Kidney (tissue), 14 donors: ENCODE results near the gene MSI2. TPM values are rescaled to one million over a fixed set of nuclear protein-coding genes. Genes with fewer than 3 reads are reported as not detected.
A peak's percentile ranks its signal among the peaks of the same experiment; 100 is the strongest.

Source experiments
- DNase-seq, 5 donors: peaks; one replicate each; pipeline ENCODE4 v3.0.0-alpha.2; 2013 to 2020
- FAIRE-seq: peaks from 2 replicates; lab custom pipeline; 2012; peaks lifted over from hg19 to GRCh38; lab: Jason Lieb, UNC
- H3K27ac ChIP-seq, 2 donors: one replicate each; pipeline ENCODE4 v1.7.0; 2013; ENCODE audit warnings: low read depth in 2 of 2, low read length in 2 of 2, inconsistent platforms in 1 of 2
- H3K27me3 ChIP-seq: one replicate; pipeline ENCODE4 v1.7.1; 2013; ENCODE audit warnings: low read length, inconsistent platforms; ENCODE audit not compliant: control insufficient read depth, insufficient read depth
- H3K36me3 ChIP-seq, 3 donors: one replicate each; pipeline versions ENCODE4 v1.7.0 to v1.7.1; 2013; ENCODE audit warnings: low read length in 3 of 3, control low read depth in 1 of 3, inconsistent platforms in 1 of 3; ENCODE audit not compliant: insufficient read depth in 3 of 3, control insufficient read depth in 2 of 3
- H3K4me1 ChIP-seq, 3 donors: one replicate each; pipeline versions ENCODE4 v1.7.0 to v1.7.1; 2013; ENCODE audit warnings: low read length in 3 of 3, inconsistent platforms in 1 of 3, low read depth in 1 of 3; ENCODE audit not compliant: control insufficient read depth in 2 of 3, insufficient read depth in 2 of 3
- H3K4me3 ChIP-seq, 3 donors: one replicate each; pipeline versions ENCODE4 v1.7.0 to v1.8.1; 2013; ENCODE audit warnings: low read length in 3 of 3, control low read depth in 1 of 3, inconsistent platforms in 1 of 3
- H3K9ac ChIP-seq, 3 donors: one replicate each; pipeline versions ENCODE4 v1.7.0 to v1.7.1; 2013; ENCODE audit warnings: low read length in 3 of 3, control low read depth in 1 of 3, inconsistent platforms in 1 of 3
- H3K9me3 ChIP-seq, 3 donors: one replicate each; pipeline versions ENCODE4 v1.7.0 to v1.7.1; 2013; ENCODE audit warnings: low read length in 3 of 3, control low read depth in 1 of 3, inconsistent platforms in 1 of 3; ENCODE audit not compliant: control insufficient read depth in 2 of 3, insufficient read depth in 1 of 3
- intact Hi-C: fragments of 100-400 bp; cut with DNase I; formaldehyde crosslinking; loops from one replicate; pipeline ENCODE4 v1.11.1; 2022
- polyA plus RNA-seq: library from polyadenylated mRNA; stranded (reverse); fragments of 350-450 nt; fragmentation: Illumina TruSeq; extraction: RNeasy Lipid Tissue Mini Kit (QIAGEN cat#74804); gene quantifications from one replicate; pipeline ENCODE4 v1.2.3, GENCODE V29; 2014; ENCODE audit warnings: low read depth, low replicate concordance; ENCODE audit not compliant: insufficient read depth
- total RNA-seq: library from RNA; stranded (reverse); fragmentation: NEBNext Ultra II Directional; extraction: Animal tissue kit (Norgen Biotek cat#: 25700); gene quantifications from one replicate; pipeline ENCODE4 v1.2.1, GENCODE V29; 2021
- TF ChIP-seq, protein P1 (sequence below): IDR thresholded peaks from 3 replicates; pipeline ENCODE4 v1.5.1; 2012; ENCODE audit warnings: mild to moderate bottlenecking, moderate library complexity, borderline replicate concordance; ENCODE audit not compliant: insufficient read depth; ENCODE audit errors: extremely low read depth
- donor health status: control.
- donor health status: control.
- donor health status: control.
- donor health status: control.
- donor health status: control.
- donor health status: DM: yes; HTN: yes; CAD: no.
- donor health status: Normal renal cell carcinoma (clear cell type).

Gene MSI2
- total and polyA plus RNA-seq, 2 donors from 2014 or later, result 69.2 to 151 TPM

DNA sequence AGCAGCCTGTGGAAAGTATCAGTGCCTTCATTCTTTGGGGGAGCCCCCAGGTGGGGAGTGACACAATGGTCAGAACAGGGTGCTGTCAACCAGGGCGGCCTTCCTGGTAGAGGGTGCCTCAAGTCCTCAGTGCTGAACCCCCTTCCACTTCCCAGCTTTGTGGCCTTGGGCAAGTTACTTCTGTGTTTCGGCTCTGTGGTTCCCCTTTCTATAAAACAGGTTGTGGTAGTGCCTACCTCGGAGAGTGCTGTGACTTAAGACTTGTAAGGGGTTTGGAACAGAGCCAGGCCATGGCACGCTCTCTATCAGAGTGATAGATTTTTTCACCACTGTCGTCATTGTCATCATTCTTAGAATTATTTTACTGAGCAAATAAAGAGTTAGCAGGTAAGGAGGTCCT is 347.7 kb downstream of the MSI2 start:
- peak in 1 of 5 donors; percentile 48 for DNase-seq

DNA sequence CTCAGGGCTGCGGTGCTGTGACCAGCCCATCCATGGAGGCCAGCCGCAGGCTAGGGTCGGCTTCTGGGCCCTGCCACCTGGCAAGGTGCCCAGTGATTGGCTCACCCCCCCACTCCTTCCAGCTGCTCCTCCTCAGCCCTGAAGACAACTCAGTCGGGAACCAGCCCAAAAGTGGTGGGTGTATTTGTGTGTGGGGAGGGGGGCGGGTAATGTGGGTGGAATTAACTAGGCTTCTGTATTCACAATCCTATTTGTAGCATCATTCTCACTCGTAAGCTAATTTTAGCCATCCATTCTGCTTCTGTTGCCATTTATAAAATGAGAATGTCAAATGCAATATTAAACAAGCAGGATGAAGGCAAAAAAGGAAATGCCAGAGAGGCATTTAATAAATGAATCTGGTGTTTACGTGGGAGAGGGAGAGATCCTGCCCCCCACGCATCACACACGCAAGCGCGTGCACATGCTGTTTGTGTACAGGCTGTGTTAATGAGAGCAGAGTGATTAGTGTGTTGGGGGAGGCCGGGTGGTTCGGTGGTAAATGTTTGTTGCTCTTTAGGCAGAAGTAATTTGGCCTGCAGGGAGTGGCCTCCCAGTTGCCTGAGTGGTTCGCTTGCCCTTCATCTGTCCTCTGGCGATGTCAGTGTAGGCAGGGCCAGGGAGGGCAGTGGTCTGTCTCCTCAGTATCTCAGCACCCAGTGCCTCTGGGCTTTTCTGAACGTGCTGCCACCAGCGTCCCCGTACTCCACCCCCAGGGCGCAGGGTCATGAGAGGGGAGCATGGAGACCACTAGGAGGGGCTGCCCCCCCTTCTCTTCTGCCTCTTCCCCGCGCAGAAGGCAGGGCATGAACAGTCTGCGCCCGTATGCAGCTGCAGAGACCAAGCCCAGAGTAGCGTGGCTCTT is 348.7 kb downstream of the MSI2 start:
- H3K4me3 ChIP-seq, result peak overlapping the region in 1 of 3 donors; percentile 36
- intact Hi-C loops, result loop anchor here (10.0 kb wide), 1 partner anchor 60 kb away; no protein-coding TSS in a partner anchor

More for the DNA sequence above, 347.7 kb downstream of the MSI2 start:
- Histone ChIP-seq H3K27me3 (no peaks in the 10 kb centered on the region), H3K9me3 (no peaks in the 10 kb centered on the region), H3K36me3 (peaks cover 0 to 6% (median 0%) of the 10 kb centered on the region in 3 donors), H3K27ac (peak overlapping the region; percentile 93 to 97), H3K4me1 (peaks cover 12 to 47% (median 32%) of the 10 kb centered on the region in 3 donors), H3K9ac (peak overlapping the region in 2 of 3 donors; percentile 63 to 70), H3K4me3 (no peak overlapping the region)
- intact Hi-C loops, result loop anchor here (10.0 kb wide), 1 partner anchor 61 kb away; no protein-coding TSS in a partner anchor
- TF ChIP-seq, protein P1, sequence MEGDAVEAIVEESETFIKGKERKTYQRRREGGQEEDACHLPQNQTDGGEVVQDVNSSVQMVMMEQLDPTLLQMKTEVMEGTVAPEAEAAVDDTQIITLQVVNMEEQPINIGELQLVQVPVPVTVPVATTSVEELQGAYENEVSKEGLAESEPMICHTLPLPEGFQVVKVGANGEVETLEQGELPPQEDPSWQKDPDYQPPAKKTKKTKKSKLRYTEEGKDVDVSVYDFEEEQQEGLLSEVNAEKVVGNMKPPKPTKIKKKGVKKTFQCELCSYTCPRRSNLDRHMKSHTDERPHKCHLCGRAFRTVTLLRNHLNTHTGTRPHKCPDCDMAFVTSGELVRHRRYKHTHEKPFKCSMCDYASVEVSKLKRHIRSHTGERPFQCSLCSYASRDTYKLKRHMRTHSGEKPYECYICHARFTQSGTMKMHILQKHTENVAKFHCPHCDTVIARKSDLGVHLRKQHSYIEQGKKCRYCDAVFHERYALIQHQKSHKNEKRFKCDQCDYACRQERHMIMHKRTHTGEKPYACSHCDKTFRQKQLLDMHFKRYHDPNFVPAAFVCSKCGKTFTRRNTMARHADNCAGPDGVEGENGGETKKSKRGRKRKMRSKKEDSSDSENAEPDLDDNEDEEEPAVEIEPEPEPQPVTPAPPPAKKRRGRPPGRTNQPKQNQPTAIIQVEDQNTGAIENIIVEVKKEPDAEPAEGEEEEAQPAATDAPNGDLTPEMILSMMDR, result no peak
- FAIRE-seq, result no peak

DNA sequence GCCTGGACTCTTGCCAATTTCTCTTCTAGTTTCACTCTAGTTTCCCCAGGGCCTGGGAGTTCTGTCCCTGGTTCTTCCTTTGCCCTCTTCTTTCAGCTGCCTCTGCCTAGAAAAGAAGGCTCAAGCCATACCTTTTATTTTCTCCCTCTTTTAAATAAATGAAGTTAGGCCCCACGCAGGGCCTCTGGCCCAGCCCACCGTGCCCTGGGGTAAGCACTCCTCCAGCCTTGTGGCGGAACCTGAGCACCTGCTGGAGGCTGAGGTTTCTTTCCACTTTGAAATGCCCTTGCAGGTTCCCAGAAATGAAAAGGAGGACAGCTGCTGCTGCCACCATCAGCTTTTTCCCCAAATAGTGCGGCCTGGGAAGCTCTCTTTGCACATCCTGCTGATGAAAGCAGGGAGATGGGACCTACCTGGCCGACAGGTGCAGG is 349.4 kb downstream of the MSI2 start:
- Histone ChIP-seq H3K9ac (peak overlapping the region in 2 of 3 donors; percentile 4 to 60), H3K4me1 (peaks cover 12 to 46% (median 37%) of the 10 kb centered on the region in 3 donors), H3K36me3 (peaks cover 0 to 6% (median 0%) of the 10 kb centered on the region in 3 donors), H3K27me3 (no peaks in the 10 kb centered on the region), H3K9me3 (no peaks in the 10 kb centered on the region), H3K27ac (peak overlapping the region; percentile 93 to 97), H3K4me3 (peak overlapping the region in 1 of 3 donors; percentile 36)
- DNase-seq, result peak in 3 of 5 donors; percentile 45 to 87 (median 82)
- no peak for FAIRE-seq
- intact Hi-C loops, result loop anchor here (10.0 kb wide), 1 partner anchor 59 kb away; no protein-coding TSS in a partner anchor
- TF ChIP-seq, protein P1, result no peak

More for the DNA sequence above, 348.7 kb downstream of the MSI2 start:
- DNase-seq (peak; percentile 64 to 85 (median 76)), FAIRE-seq (no peak)
- Histone ChIP-seq H3K4me1 (peaks cover 12 to 44% (median 37%) of the 10 kb centered on the region in 3 donors), H3K27ac (peak overlapping the region; percentile 93 to 97), H3K36me3 (peaks cover 0 to 6% (median 0%) of the 10 kb centered on the region in 3 donors), H3K9ac (peak overlapping the region in 2 of 3 donors; percentile 60 to 70), H3K9me3 (no peaks in the 10 kb centered on the region), H3K27me3 (no peaks in the 10 kb centered on the region)
- TF ChIP-seq, protein P1, result no peak
